Measurements from ENCODE around the gene GFER.

GFER gene

GRCh38 chr16:1989209-1990100, 5.5 kb downstream of the GFER start, which contains the start of gene SYNGR3:
SYNGR3 (plus strand) TSS chr16:1989970; CDS start chr16:1990103, 133 bp downstream.
- Mint-ChIP-seq H3K4me3 (peak within 1 kb of the TSS; percentile 80), H3K27me3 (ENCODE audit: low read depth) (peaks cover 8% of the 10 kb centered on the region)

GRCh38 chr16:1990101-1990350, 6.0 kb downstream of the GFER start:
- H3K27me3 Mint-ChIP-seq (ENCODE audit: low read depth) = peaks cover 8% of the 10 kb centered on the region
- peak overlapping the region; percentile 75 for H3K4me3 Mint-ChIP-seq
- no peak overlapping the region for H3K27ac Mint-ChIP-seq
- peaks cover 25% of the 10 kb centered on the region for H3K4me1 Mint-ChIP-seq (ENCODE audit: low read depth)
- H3K9me3 Mint-ChIP-seq = no peaks in the 10 kb centered on the region
- H3K36me3 Mint-ChIP-seq (ENCODE audit: low read depth) = peaks cover 12% of the 10 kb centered on the region

More at GRCh38 chr16:1989209-1990100, 5.5 kb downstream of the GFER start, which contains the start of gene SYNGR3:
- H3K9me3 Mint-ChIP-seq = no peaks in the 10 kb centered on the region
- peak within 1 kb of the TSS; percentile 87 for H3K27ac Mint-ChIP-seq
- H3K4me1 Mint-ChIP-seq (ENCODE audit: low read depth) = peaks cover 29% of the 10 kb centered on the region
- peaks cover 12% of the 10 kb centered on the region for H3K36me3 Mint-ChIP-seq (ENCODE audit: low read depth)

GRCh38 chr16:1990351-1991134, 6.5 kb downstream of the GFER start:
- Mint-ChIP-seq H3K9me3 (no peaks in the 10 kb centered on the region), H3K27me3 (ENCODE audit: low read depth) (peaks cover 8% of the 10 kb centered on the region), H3K36me3 (ENCODE audit: low read depth) (peaks cover 16% of the 10 kb centered on the region), H3K4me3 (peak overlapping the region; percentile 75), H3K27ac (peak overlapping the region; percentile 87), H3K4me1 (ENCODE audit: low read depth) (peaks cover 22% of the 10 kb centered on the region)

- peaks cover 16% of the 10 kb centered on the region for H3K36me3 Mint-ChIP-seq (ENCODE audit: low read depth)
- peaks cover 21% of the 10 kb centered on the region for H3K4me1 Mint-ChIP-seq (ENCODE audit: low read depth)
- no peaks in the 10 kb centered on the region for H3K9me3 Mint-ChIP-seq
- peak overlapping the region; percentile 75 for H3K4me3 Mint-ChIP-seq
- H3K27me3 Mint-ChIP-seq (ENCODE audit: low read depth) = peaks cover 8% of the 10 kb centered on the region
- H3K27ac Mint-ChIP-seq = peak overlapping the region; percentile 87
These were observed 7.2 kb downstream of the GFER start for GRCh38 chr16:1991135-1991551.

- peak overlapping the region; percentile 75 for H3K4me3 Mint-ChIP-seq
- H3K4me1 Mint-ChIP-seq (ENCODE audit: low read depth) = peaks cover 23% of the 10 kb centered on the region
- peaks cover 12% of the 10 kb centered on the region for H3K36me3 Mint-ChIP-seq (ENCODE audit: low read depth)
- H3K27me3 Mint-ChIP-seq (ENCODE audit: low read depth) = peaks cover 8% of the 10 kb centered on the region
- peak overlapping the region; percentile 87 for H3K27ac Mint-ChIP-seq
- H3K9me3 Mint-ChIP-seq = no peaks in the 10 kb centered on the region
These were observed 7.6 kb downstream of the GFER start for GRCh38 chr16:1991588-1991947.

GRCh38 chr16:1991948-1992703, 8.1 kb downstream of the GFER start:
- Mint-ChIP-seq H3K36me3 (ENCODE audit: low read depth) (peaks cover 12% of the 10 kb centered on the region), H3K27ac (peak overlapping the region; percentile 87), H3K9me3 (no peaks in the 10 kb centered on the region), H3K27me3 (ENCODE audit: low read depth) (peaks cover 8% of the 10 kb centered on the region), H3K4me1 (ENCODE audit: low read depth) (peaks cover 21% of the 10 kb centered on the region), H3K4me3 (peak overlapping the region; percentile 37)

GRCh38 chr16:1992704-1993317, 8.8 kb downstream of the GFER start:
- Mint-ChIP-seq H3K9me3 (no peaks in the 10 kb centered on the region), H3K27me3 (ENCODE audit: low read depth) (peaks cover 8% of the 10 kb centered on the region), H3K27ac (no peak overlapping the region), H3K36me3 (ENCODE audit: low read depth) (peaks cover 12% of the 10 kb centered on the region), H3K4me1 (ENCODE audit: low read depth) (peaks cover 21% of the 10 kb centered on the region), H3K4me3 (no peak overlapping the region)

- Mint-ChIP-seq H3K9me3 (no peaks in the 10 kb centered on the region), H3K27me3 (ENCODE audit: low read depth) (peaks cover 4% of the 10 kb centered on the region), H3K4me3 (no peak overlapping the region), H3K4me1 (ENCODE audit: low read depth) (peaks cover 18% of the 10 kb centered on the region), H3K27ac (peak overlapping the region; percentile 67), H3K36me3 (ENCODE audit: low read depth) (peaks cover 10% of the 10 kb centered on the region)
These were observed 9.7 kb downstream of the GFER start for GRCh38 chr16:1993731-1994131.

- Mint-ChIP-seq H3K4me3 (no peak overlapping the region), H3K27ac (no peak overlapping the region), H3K27me3 (ENCODE audit: low read depth) (no peaks in the 10 kb centered on the region), H3K4me1 (ENCODE audit: low read depth) (peaks cover 8% of the 10 kb centered on the region), H3K36me3 (ENCODE audit: low read depth) (peaks cover 14% of the 10 kb centered on the region), H3K9me3 (no peaks in the 10 kb centered on the region)
These were observed 13.7 kb downstream of the GFER start for GRCh38 chr16:1997494-1998359.

- no peaks in the 10 kb centered on the region for H3K27me3 Mint-ChIP-seq (ENCODE audit: low read depth)
- peak overlapping the region; percentile 55 for H3K27ac Mint-ChIP-seq
- peaks cover 14% of the 10 kb centered on the region for H3K36me3 Mint-ChIP-seq (ENCODE audit: low read depth)
- no peak overlapping the region for H3K4me3 Mint-ChIP-seq
- no peaks in the 10 kb centered on the region for H3K9me3 Mint-ChIP-seq
- peaks cover 7% of the 10 kb centered on the region for H3K4me1 Mint-ChIP-seq (ENCODE audit: low read depth)
These were observed 14.4 kb downstream of the GFER start for GRCh38 chr16:1998360-1998835.

GRCh38 chr16:1998852-1999801, 15.1 kb downstream of the GFER start:
- no peaks in the 10 kb centered on the region for H3K9me3 Mint-ChIP-seq
- peaks cover 13% of the 10 kb centered on the region for H3K36me3 Mint-ChIP-seq (ENCODE audit: low read depth)
- no peaks in the 10 kb centered on the region for H3K27me3 Mint-ChIP-seq (ENCODE audit: low read depth)
- peaks cover 3% of the 10 kb centered on the region for H3K4me1 Mint-ChIP-seq (ENCODE audit: low read depth)
- no peak overlapping the region for H3K27ac Mint-ChIP-seq
- no peak overlapping the region for H3K4me3 Mint-ChIP-seq

GRCh38 chr16:1999866-2000514, 16.0 kb downstream of the GFER start:
- Mint-ChIP-seq H3K9me3 (no peaks in the 10 kb centered on the region), H3K27me3 (ENCODE audit: low read depth) (no peaks in the 10 kb centered on the region), H3K27ac (no peak overlapping the region), H3K36me3 (ENCODE audit: low read depth) (peaks cover 13% of the 10 kb centered on the region), H3K4me1 (ENCODE audit: low read depth) (peaks cover 3% of the 10 kb centered on the region), H3K4me3 (no peak overlapping the region)
